Astrocyte of the spinal cord (primary cell): ENCODE data around the gene RMND1.
"Not testable (repeated sequence)": the region's sequence is repeated elsewhere in the genome, so short reads cannot be mapped to it uniquely, and the experiment has no call there.

ENCODE experiments used
- DNase-seq: peaks from one replicate; pipeline ENCODE4 v3.0.0; 2011; ENCODE audit warnings: low read depth, low spot score
- H3K4me3 ChIP-seq: 2 replicates; pipeline ENCODE4 v1.5.1; 2011; ENCODE audit warnings: low read depth, mild to moderate bottlenecking, low read length, moderate library complexity
- CTCF ChIP-seq: IDR thresholded peaks from 2 replicates; pipeline ENCODE4 v1.5.1; 2012; ENCODE audit warnings: low read depth, mild to moderate bottlenecking, low read length, inconsistent platforms
- in situ Hi-C: cut with HindIII; loops from 2 replicates; pipeline ENCODE4 v1.10.0; 2017; ENCODE audit warnings: low sequenced_read_pairs

Gene RMND1

GRCh38 chr6:151365233-151365632 is 86.7 kb downstream of the RMND1 start:
- no peak overlapping the region for H3K4me3 ChIP-seq
- TF ChIP-seq CTCF, result no peak
- DNase-seq, result no peak
- in situ Hi-C loops, result no loop called here

DNA sequence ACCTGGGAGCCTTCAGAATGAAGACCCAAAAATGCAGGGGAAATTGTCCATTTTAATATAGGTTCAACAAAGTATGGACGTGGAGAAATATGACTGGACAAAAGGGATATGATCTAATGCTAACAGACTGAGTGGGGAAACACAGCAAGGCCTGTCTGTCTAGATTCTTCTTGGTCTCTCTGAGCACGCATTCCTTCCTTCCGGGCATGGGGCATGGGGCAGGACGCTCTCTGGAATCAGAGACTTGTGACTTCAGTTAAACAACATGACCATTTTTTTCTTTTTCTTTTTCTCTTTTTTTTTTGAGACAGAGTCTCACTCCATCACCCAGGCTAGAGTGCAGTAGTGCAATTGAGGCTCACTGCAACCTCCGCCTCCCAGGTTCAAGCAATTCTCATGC is 92.4 kb downstream of the RMND1 start:
- in situ Hi-C loops, result no loop called here
- DNase-seq, result no peak
- TF ChIP-seq CTCF, result no peak

DNA sequence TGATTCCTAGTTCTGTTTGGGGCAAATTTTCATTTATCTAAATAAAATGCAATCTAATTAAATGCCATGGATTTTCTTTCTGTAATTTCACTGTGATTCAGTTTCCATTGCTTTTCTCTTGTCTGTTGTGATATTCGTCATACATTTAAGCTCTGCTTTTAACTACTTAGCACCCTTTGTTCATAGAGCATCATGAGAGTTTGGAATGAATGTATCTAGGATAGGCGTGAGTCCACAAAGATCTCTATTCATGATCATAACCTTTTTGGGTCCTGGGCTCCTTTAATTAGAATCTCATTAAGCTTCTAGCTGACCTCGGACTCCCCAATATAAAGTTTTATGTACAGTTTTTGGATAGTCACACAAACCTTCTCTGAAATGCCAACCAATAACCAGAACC is 93.5 kb downstream of the RMND1 start:
- no peak for DNase-seq
- in situ Hi-C loops, result no loop called here
- TF ChIP-seq CTCF, result no peak
- H3K4me3 ChIP-seq, result no peak overlapping the region

More for the DNA sequence above, 92.4 kb downstream of the RMND1 start:
- no peak overlapping the region for H3K4me3 ChIP-seq

DNA sequence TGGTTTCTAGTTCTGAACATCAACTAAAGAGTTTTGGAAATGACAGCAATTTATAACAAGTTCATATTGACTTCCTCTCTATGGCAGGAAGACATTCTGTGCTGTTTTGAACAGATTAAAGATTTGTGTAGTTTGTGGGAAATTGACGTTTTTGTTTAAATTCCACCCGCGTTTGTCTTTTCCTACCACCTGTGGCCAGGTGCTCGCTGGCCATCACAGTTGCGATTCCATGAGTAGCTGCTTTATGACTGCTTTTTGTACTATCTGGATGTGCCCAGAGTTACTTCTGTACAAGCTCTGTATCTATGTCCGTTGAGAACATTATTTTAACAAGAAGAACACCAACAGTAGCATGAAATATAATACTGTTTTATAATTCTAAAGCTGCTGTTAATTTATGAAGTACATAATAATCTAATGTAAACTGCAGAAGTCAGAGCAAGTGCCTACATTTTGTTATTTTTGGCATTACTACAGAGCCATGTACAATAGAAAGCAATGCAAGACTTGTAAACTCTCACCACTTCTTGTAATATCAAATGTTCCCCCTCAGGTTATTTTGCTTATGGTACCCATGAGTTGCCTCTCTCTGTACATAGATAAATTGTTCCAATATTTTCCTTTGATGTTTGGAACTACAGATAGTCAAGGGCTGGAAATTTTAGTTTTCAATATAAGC is 94.0 kb downstream of the RMND1 start:
- no peak for DNase-seq
- no peak for TF ChIP-seq CTCF
- H3K4me3 ChIP-seq, result no peak overlapping the region
- in situ Hi-C loops, result no loop called here

DNA sequence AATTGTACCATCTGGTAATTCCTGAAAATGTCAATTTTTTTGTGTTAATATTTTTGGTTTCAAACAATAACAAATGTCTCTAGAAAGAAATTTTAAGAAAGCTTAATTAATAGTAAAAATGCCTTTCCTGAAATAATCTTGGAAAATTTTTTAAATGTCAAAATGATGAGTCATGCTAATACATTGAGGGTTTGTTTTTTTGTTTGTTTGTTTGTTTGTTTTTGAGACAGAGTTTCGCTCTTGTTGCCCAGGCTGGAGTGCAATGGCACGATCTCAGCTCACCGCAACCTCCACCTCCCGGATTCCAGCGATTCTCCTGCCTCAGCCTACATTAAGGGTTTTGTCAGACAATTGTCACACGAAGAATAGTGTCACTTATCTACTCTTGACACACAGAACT is 94.9 kb downstream of the RMND1 start:
- DNase-seq, H3K4me3 ChIP-seq, in situ Hi-C loops: not testable (repeated sequence)
